SK-N-SH treated with all-trans-retinoic acid at 6 μM for 48 hours (cell line): ENCODE measurements around the gene CWF19L2.
A peak's percentile ranks its signal among the peaks of the same experiment; 100 is the strongest.

Source experiments
- ATAC-seq: fragments of 200-7000 bp; cut with Tn5 transposase; 3 replicates; pipeline ENCODE4 v1.9.1; 2020; ENCODE audit warnings: mild to moderate bottlenecking, moderate library complexity
- CSDC2 ChIP-seq: fragments of 250-450 bp; sonication (Bioruptor Pico); IDR thresholded peaks from 2 replicates; pipeline ENCODE4 v1.5.0; 2020; ENCODE audit warnings: mild to moderate bottlenecking, moderate library complexity
- ESRRG ChIP-seq: fragments of 250-450 bp; sonication (Bioruptor Pico); IDR thresholded peaks from 2 replicates; pipeline ENCODE4 v1.6.1; 2021; ENCODE audit warnings: mild to moderate bottlenecking
- ISL1 ChIP-seq: fragments of 250-450 bp; sonication (Bioruptor Pico); IDR thresholded peaks from 2 replicates; pipeline ENCODE4 v2.1.2; 2022; ENCODE audit warnings: mild to moderate bottlenecking, moderate library complexity
- OSR1 ChIP-seq: fragments of 250-450 bp; sonication (Bioruptor Pico); IDR thresholded peaks from 2 replicates; pipeline ENCODE4 v1.8.0; 2022; ENCODE audit warnings: moderate library complexity, mild to moderate bottlenecking, inconsistent platforms
- PPARA ChIP-seq: fragments of 250-450 bp; sonication (Bioruptor Pico); IDR thresholded peaks from 2 replicates; pipeline ENCODE4 v1.5.0; 2020; ENCODE audit warnings: mild to moderate bottlenecking, borderline replicate concordance
- RARB ChIP-seq: fragments of 250-450 bp; sonication (Bioruptor Pico); IDR thresholded peaks from 2 replicates; pipeline ENCODE4 v1.8.0; 2021; ENCODE audit warnings: mild to moderate bottlenecking, moderate library complexity
- SNAI2 ChIP-seq: fragments of 250-450 bp; sonication (Bioruptor Pico); IDR thresholded peaks from 2 replicates; pipeline ENCODE4 v1.5.0; 2020; ENCODE audit warnings: mild to moderate bottlenecking, moderate library complexity
- TCF4 ChIP-seq: fragments of 250-450 bp; sonication (Bioruptor Pico); IDR thresholded peaks from 2 replicates; pipeline ENCODE4 v1.8.0; 2021; ENCODE audit warnings: mild to moderate bottlenecking, moderate library complexity, borderline replicate concordance
- ZC3H10 ChIP-seq: fragments of 250-450 bp; sonication (Bioruptor Pico); IDR thresholded peaks from 2 replicates; pipeline ENCODE4 v1.5.1; 2021; ENCODE audit warnings: mild to moderate bottlenecking, moderate library complexity
- ZFP3 ChIP-seq: fragments of 250-450 bp; sonication (Bioruptor Pico); IDR thresholded peaks from 2 replicates; pipeline ENCODE4 v1.5.0; 2020; ENCODE audit warnings: mild to moderate bottlenecking, moderate library complexity
- ZFP30 ChIP-seq: fragments of 450-650 bp; formaldehyde crosslinking; IDR thresholded peaks from 2 replicates; pipeline ENCODE4 v1.5.0; 2022; ENCODE audit warnings: mild to moderate bottlenecking, moderate library complexity
- ZNF70 ChIP-seq: fragments of 450-650 bp; formaldehyde crosslinking; IDR thresholded peaks from 2 replicates; pipeline ENCODE4 v1.5.0; 2020; ENCODE audit warnings: mild to moderate bottlenecking, moderate library complexity
- ZNF8 ChIP-seq: fragments of 450-650 bp; formaldehyde crosslinking; IDR thresholded peaks from 2 replicates; pipeline ENCODE4 v1.5.0; 2020; ENCODE audit warnings: mild to moderate bottlenecking, moderate library complexity
- TF ChIP-seq, protein P1 (sequence below): fragments of 250-450 bp; sonication (Bioruptor Pico); IDR thresholded peaks from 2 replicates; pipeline ENCODE4 v1.5.1; 2020; ENCODE audit warnings: low read depth, mild to moderate bottlenecking, moderate library complexity
- TF ChIP-seq, protein P2 (sequence below): fragments of 250-450 bp; sonication (Bioruptor Pico); IDR thresholded peaks from 2 replicates; pipeline ENCODE4 v1.5.0; 2020; ENCODE audit warnings: mild to moderate bottlenecking, moderate library complexity
- TF ChIP-seq, protein P3 (sequence below): fragments of 250-450 bp; sonication (Bioruptor Pico); IDR thresholded peaks from 2 replicates; pipeline ENCODE4 v1.8.0; 2021; ENCODE audit warnings: low read depth, mild to moderate bottlenecking, moderate library complexity, borderline replicate concordance
- TF ChIP-seq, protein P4 (sequence below): fragments of 250-450 bp; sonication (Bioruptor Pico); IDR thresholded peaks from 2 replicates; pipeline ENCODE4 v1.8.0; 2020; ENCODE audit warnings: mild to moderate bottlenecking, moderate library complexity, borderline replicate concordance

CWF19L2 gene

DNA sequence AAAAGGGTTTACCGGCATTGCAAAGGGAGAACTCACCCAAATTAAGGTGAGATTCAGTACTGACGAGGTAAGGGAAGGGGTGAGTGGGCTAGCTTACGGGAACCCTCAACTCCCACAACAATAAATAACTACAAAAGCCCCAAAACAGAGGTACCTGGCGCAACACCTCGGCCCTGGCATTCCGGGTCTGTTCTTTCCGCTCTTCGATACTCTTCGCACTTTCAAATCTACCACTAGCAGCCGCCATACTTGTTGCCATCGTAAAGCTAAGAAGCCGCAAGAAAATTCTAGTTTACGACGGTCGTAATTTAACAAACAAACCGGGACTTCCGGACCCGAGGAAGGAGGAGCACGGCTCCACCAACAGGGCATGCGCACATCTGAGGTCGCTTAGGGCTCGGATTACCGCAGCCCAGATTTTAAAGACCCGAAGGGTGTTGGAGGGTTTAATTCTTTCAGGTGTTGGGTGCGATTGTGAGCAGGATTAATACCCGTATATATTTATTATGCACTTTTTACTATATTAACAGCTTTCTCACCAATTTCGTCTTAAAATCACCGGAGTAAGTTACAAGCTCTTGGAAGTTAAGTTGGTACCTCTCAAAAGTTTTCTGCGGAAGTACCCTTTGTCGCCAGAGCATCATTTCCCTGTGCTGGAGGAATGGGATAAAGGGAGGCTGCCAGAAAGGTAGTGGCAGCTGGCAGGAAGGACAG lies at the start of gene CWF19L2:
Gene CWF19L2 (minus strand): TSS at position 268 of the 714 bp plus-strand sequence. CDS start 9 bp downstream, at position 259.
- ATAC-seq: peak; percentile 99
- no peak for TF ChIP-seq CSDC2 (CRISPR knock-in tag)
- TF ChIP-seq ESRRG (CRISPR knock-in tag): no peak
- TF ChIP-seq ZFP30: no peak
- TF ChIP-seq ZNF70 (CRISPR knock-in tag): no peak
- TF ChIP-seq RARB (CRISPR knock-in tag): no peak
- TF ChIP-seq OSR1 (CRISPR knock-in tag): no peak
- TF ChIP-seq SNAI2: no peak
- TF ChIP-seq, protein P1, sequence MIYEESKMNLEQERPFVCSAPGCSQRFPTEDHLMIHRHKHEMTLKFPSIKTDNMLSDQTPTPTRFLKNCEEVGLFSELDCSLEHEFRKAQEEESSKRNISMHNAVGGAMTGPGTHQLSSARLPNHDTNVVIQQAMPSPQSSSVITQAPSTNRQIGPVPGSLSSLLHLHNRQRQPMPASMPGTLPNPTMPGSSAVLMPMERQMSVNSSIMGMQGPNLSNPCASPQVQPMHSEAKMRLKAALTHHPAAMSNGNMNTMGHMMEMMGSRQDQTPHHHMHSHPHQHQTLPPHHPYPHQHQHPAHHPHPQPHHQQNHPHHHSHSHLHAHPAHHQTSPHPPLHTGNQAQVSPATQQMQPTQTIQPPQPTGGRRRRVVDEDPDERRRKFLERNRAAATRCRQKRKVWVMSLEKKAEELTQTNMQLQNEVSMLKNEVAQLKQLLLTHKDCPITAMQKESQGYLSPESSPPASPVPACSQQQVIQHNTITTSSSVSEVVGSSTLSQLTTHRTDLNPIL: no peak
- TF ChIP-seq, protein P2, sequence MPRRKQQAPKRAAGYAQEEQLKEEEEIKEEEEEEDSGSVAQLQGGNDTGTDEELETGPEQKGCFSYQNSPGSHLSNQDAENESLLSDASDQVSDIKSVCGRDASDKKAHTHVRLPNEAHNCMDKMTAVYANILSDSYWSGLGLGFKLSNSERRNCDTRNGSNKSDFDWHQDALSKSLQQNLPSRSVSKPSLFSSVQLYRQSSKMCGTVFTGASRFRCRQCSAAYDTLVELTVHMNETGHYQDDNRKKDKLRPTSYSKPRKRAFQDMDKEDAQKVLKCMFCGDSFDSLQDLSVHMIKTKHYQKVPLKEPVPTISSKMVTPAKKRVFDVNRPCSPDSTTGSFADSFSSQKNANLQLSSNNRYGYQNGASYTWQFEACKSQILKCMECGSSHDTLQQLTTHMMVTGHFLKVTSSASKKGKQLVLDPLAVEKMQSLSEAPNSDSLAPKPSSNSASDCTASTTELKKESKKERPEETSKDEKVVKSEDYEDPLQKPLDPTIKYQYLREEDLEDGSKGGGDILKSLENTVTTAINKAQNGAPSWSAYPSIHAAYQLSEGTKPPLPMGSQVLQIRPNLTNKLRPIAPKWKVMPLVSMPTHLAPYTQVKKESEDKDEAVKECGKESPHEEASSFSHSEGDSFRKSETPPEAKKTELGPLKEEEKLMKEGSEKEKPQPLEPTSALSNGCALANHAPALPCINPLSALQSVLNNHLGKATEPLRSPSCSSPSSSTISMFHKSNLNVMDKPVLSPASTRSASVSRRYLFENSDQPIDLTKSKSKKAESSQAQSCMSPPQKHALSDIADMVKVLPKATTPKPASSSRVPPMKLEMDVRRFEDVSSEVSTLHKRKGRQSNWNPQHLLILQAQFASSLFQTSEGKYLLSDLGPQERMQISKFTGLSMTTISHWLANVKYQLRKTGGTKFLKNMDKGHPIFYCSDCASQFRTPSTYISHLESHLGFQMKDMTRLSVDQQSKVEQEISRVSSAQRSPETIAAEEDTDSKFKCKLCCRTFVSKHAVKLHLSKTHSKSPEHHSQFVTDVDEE: no peak
- TF ChIP-seq, protein P3, sequence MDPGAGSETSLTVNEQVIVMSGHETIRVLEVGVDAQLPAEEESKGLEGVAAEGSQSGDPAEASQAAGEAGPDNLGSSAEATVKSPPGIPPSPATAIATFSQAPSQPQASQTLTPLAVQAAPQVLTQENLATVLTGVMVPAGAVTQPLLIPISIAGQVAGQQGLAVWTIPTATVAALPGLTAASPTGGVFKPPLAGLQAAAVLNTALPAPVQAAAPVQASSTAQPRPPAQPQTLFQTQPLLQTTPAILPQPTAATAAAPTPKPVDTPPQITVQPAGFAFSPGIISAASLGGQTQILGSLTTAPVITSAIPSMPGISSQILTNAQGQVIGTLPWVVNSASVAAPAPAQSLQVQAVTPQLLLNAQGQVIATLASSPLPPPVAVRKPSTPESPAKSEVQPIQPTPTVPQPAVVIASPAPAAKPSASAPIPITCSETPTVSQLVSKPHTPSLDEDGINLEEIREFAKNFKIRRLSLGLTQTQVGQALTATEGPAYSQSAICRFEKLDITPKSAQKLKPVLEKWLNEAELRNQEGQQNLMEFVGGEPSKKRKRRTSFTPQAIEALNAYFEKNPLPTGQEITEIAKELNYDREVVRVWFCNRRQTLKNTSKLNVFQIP (CRISPR knock-in tag): no peak
- no peak for TF ChIP-seq ZC3H10 (CRISPR knock-in tag)
- TF ChIP-seq ISL1 (CRISPR knock-in tag): no peak
- no peak for TF ChIP-seq ZFP3
- no peak for TF ChIP-seq ZNF8

DNA sequence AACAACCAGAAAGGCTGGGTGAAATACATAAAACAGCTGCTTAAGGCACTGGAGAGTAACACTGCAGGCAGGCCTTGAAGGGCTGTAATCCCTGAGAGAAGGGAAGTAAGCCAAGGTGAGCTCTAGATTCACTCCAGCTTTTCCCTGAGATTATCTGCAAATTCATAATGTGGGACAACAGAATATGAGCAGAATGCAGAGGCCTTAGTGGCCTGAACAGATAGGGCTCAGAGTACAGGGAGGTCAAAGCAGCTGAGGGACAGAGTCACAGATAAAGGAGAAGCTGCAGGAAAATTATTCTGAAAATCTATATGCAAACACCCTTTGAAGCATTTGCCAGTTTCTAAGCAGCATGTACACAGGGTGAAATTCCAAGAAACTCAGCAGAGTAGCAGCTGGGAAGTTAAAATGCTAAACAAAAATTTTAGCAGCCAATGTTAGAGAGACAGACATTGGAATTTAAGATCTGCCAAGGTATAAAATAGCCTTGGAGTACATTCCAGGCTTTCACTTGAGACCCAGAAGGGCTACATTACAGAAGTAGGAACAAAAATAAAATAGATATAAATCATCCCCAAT lies 48.1 kb upstream of the CWF19L2 start:
- TF ChIP-seq ZFP3 (no peak), OSR1 (CRISPR knock-in tag) (no peak), TCF4 (CRISPR knock-in tag) (no peak), SNAI2 (no peak), CSDC2 (CRISPR knock-in tag) (no peak), PPARA (no peak)
- TF ChIP-seq, protein P2: no peak
- TF ChIP-seq, protein P4, sequence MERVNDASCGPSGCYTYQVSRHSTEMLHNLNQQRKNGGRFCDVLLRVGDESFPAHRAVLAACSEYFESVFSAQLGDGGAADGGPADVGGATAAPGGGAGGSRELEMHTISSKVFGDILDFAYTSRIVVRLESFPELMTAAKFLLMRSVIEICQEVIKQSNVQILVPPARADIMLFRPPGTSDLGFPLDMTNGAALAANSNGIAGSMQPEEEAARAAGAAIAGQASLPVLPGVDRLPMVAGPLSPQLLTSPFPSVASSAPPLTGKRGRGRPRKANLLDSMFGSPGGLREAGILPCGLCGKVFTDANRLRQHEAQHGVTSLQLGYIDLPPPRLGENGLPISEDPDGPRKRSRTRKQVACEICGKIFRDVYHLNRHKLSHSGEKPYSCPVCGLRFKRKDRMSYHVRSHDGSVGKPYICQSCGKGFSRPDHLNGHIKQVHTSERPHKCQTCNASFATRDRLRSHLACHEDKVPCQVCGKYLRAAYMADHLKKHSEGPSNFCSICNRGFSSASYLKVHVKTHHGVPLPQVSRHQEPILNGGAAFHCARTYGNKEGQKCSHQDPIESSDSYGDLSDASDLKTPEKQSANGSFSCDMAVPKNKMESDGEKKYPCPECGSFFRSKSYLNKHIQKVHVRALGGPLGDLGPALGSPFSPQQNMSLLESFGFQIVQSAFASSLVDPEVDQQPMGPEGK (CRISPR knock-in tag): no peak
- TF ChIP-seq, protein P3 (CRISPR knock-in tag): no peak
- no peak; the same call in 1 of the 3 replicates for ATAC-seq
